ENCODE data around the gene HSPB6.
A peak's percentile ranks its signal among the peaks of the same experiment; 100 is the strongest.
"Not testable (repeated sequence)": the region's sequence is repeated elsewhere in the genome, so short reads cannot be mapped to it uniquely, and the experiment has no call there.

The HSPB6 gene, protein sequence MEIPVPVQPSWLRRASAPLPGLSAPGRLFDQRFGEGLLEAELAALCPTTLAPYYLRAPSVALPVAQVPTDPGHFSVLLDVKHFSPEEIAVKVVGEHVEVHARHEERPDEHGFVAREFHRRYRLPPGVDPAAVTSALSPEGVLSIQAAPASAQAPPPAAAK

DNA sequence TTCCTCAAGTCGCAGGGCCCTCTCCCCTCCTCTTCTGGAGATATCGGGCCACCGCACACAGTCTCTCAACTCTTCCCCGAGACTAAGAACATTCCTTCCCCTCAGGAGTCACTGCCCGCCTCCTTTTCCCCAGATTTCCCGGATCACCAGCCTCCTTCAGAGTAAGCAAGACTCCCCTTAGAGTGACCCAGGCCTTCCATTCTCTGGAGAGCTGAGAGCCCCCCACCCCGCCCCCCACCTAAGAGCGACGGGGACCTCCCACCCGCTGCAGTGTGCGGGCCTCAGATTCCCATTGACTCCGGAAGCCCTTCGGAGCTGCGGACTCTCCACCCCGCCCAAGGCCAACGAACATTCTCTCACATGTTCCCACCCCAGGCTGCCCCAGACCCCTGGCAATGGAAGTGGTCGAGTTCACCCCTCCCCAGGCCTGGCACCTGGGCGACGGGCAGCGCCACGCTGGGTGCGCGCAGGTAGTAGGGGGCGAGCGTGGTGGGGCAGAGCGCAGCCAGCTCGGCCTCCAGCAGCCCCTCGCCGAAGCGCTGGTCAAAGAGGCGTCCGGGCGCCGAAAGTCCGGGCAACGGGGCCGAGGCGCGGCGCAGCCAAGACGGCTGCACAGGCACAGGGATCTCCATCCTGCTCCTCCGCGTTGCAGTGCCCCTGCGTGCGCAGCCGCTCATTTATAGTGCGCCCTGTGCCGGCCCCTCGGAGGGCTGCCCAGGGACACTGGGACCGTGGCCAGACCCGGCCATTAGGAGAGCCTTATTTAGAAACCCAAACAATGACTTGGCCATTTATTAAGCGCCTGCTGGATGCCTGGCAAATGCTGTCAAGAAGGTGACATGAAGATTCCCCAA is at the start of gene HSPB6:
HSPB6 (minus strand) TSS at position 653 of the 854 bp plus-strand sequence; CDS start at position 632, 21 bp downstream.
- Mint-ChIP-seq H3K27ac (peak within 1 kb of the TSS; percentile 88), H3K36me3 (ENCODE audit: low read depth) (peaks cover 76% of the 10 kb centered on the region), H3K27me3 (peaks cover 30% of the 10 kb centered on the region), H3K9me3 (no peaks in the 10 kb centered on the region), H3K4me3 (peak within 1 kb of the TSS; percentile 91), H3K4me1 (ENCODE audit: low read depth) (peaks cover 50% of the 10 kb centered on the region)
- intact Hi-C loops (cut with micrococcal nuclease): no loop called here

DNA sequence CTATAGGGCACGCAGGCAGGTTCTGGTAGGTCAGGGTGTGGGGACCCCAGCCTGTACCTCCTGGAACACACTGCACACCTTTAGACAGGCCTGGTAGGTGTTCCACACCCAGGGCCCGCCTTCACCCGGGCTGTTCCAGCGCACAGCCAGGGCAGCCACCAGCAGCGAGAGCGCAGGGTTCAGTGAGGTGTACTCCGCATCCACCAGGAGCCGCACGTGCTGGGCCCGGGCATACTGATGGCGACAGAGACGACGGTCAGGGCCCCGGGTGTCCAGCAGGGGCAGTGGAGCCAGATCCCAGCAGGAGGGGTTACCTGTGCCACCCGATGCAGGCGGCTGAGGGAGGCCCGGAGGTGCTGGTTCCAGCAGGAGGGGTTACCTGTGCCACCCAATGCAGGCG is 49.8 kb upstream of the HSPB6 start:
- H3K27me3 Mint-ChIP-seq: peaks cover 10% of the 10 kb centered on the region
- H3K36me3 Mint-ChIP-seq (ENCODE audit: low read depth): no peaks in the 10 kb centered on the region
- peaks cover 14% of the 10 kb centered on the region for H3K4me1 Mint-ChIP-seq (ENCODE audit: low read depth)
- H3K27ac Mint-ChIP-seq: no peak overlapping the region
- H3K4me3 Mint-ChIP-seq: no peak overlapping the region
- intact Hi-C loops (cut with micrococcal nuclease): no loop called here
- H3K9me3 Mint-ChIP-seq: no peaks in the 10 kb centered on the region

DNA sequence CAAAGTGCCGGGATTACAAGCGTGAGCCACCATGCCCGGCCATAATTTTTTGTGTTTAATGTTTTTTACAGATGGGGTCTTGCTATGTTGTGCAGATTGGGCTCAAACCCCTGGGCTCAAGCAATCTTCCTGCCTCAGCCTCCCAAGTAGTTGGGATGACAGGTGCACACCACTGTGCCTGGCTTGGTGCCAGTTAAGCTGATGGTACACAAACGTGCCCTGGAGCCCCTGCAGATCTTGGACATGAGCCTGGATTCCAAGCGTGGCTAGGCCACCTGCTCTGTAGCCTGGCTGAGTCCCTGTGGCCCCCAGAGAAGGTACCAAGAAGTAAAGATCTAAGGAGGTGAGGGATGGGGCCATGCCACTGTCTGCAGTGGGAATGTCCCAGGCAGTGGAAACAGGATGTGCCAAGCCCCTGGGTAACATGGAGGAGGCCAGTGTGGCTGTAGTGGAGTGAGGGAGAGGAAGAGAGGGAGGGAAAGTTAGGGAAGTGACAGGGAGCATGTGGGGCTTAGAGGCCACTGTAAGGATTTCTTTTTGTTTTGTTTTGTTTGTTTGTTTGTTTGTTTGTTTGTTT is 48.8 kb upstream of the HSPB6 start:
- intact Hi-C loops (cut with micrococcal nuclease): no loop called here
- no peaks in the 10 kb centered on the region for H3K36me3 Mint-ChIP-seq (ENCODE audit: low read depth)
- no peak overlapping the region for H3K4me3 Mint-ChIP-seq
- peaks cover 14% of the 10 kb centered on the region for H3K4me1 Mint-ChIP-seq (ENCODE audit: low read depth)
- no peaks in the 10 kb centered on the region for H3K9me3 Mint-ChIP-seq
- peaks cover 10% of the 10 kb centered on the region for H3K27me3 Mint-ChIP-seq
- no peak overlapping the region for H3K27ac Mint-ChIP-seq

DNA sequence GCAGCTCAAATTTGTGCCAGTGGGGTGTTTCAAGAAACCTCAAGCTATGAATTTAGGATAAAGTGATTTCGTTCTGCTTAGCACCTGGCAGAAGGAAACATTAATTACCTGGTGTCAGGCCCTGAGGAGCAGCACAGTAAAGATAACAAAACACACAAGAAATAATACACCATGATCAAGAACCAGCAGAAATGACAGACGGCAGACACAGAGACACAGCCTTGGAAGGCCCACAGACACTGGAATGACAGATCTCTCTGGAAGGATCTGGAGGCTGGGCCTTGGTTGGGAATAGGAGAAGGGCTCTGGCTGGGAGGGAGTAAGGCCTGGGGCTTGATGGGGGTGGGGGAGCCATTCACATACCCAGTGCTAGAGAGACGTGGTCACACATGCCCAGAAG is 45.0 kb upstream of the HSPB6 start:
- H3K36me3 Mint-ChIP-seq (ENCODE audit: low read depth): no peaks in the 10 kb centered on the region
- no peaks in the 10 kb centered on the region for H3K9me3 Mint-ChIP-seq
- intact Hi-C loops (cut with micrococcal nuclease): no loop called here
- peaks cover 18% of the 10 kb centered on the region for H3K4me1 Mint-ChIP-seq (ENCODE audit: low read depth)
- H3K27ac Mint-ChIP-seq: no peak overlapping the region
- peaks cover 40% of the 10 kb centered on the region for H3K27me3 Mint-ChIP-seq
- no peak overlapping the region for H3K4me3 Mint-ChIP-seq

DNA sequence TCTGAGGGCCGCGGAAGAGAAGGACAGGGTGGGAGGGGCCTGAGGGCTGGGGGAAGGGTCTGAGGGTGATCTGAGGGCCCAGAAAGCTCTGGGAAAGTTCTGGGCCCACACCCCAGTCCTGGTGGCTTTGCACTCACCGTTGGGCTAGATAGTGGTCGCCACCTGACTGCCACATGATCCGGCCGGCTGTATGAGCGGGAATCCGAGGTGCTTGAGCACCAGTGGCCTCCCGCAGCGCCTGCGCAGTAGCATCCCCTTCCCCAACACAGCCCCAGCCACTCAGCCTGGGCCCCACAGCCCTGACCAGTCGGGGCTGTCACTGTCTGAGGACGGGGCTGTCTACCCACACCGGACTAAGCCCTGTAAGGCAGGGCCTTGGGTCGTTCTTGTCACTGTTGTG is 40.8 kb upstream of the HSPB6 start:
- Mint-ChIP-seq H3K27me3 (peaks cover 49% of the 10 kb centered on the region), H3K36me3 (ENCODE audit: low read depth) (no peaks in the 10 kb centered on the region), H3K4me3 (no peak overlapping the region), H3K27ac (no peak overlapping the region), H3K9me3 (no peaks in the 10 kb centered on the region), H3K4me1 (ENCODE audit: low read depth) (peaks cover 7% of the 10 kb centered on the region)
- intact Hi-C loops (cut with micrococcal nuclease): no loop called here

DNA sequence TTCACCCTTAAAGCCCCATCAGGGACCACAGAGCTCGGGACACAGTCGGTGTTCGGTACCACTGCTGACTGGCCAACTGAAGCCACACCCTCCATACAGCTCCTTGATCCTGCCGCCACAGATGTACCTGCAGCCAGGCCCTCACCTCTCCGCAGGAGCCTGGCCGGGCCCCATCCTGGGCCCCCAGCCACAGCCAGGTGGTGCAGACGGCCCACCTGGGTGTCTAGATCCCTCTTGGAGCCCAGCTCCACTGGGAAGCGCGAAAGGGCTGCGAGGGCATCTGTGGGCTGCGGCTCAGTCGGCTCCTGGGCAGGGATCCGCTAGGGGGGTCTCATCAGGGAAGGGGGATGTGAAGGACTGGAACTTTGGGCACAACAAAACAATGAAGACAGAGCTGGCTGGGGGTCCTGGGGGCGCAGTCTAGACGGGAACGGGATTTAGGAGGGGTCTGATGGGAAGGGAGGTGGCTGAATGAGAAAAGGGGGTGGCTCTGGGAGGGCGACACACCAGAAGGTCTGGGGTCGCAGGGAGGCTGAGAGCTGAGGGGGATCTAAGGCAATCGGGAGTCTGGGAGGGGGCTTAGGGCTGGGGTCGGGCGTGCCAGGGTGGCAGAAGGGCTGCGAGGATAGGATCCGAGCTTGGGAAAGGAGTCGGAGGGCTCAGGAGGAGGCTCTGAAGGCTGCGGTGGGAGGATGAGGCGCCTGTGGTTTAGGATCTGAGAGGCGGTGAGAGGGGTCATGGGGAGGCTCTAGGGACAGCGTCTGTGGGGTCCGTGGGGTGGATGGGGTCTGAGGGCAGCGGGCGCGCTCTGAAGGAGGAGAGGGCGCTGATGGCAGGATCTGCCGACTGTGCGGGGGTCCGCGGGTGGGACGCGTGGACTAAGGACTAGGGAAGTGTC is 40.1 kb upstream of the HSPB6 start:
- no peaks in the 10 kb centered on the region for H3K9me3 Mint-ChIP-seq
- H3K27ac Mint-ChIP-seq: no peak overlapping the region

DNA sequence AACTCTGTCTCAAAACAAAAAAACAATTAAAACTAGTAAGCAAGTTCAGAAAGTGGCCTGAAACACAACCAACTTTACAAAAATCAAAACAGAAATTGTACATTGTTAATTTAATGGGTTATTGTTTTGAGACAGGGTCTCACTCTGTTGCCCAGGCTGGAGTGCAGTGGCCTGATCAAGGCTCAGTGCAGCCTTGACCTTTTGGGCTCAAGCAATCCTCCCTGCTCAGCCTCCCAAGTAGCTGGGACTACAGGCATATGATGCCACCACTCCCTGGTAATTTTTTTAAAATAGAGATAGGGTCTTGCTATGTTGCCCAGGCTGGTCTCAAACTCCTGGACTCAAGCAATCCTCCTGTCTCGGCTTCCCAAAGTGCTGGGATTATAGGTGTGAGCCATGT is 38.7 kb upstream of the HSPB6 start:
- H3K36me3 Mint-ChIP-seq (ENCODE audit: low read depth); H3K9me3 Mint-ChIP-seq; H3K4me3 Mint-ChIP-seq; H3K27ac Mint-ChIP-seq; H3K4me1 Mint-ChIP-seq (ENCODE audit: low read depth); intact Hi-C loops (cut with micrococcal nuclease): not testable (repeated sequence)
- peaks cover 47% of the 10 kb centered on the region for H3K27me3 Mint-ChIP-seq

More for the DNA sequence above, 40.1 kb upstream of the HSPB6 start:
- intact Hi-C loops (cut with micrococcal nuclease): no loop called here
- peaks cover 49% of the 10 kb centered on the region for H3K27me3 Mint-ChIP-seq
- H3K4me1 Mint-ChIP-seq (ENCODE audit: low read depth): peaks cover 7% of the 10 kb centered on the region
- H3K4me3 Mint-ChIP-seq: no peak overlapping the region
- no peaks in the 10 kb centered on the region for H3K36me3 Mint-ChIP-seq (ENCODE audit: low read depth)

DNA sequence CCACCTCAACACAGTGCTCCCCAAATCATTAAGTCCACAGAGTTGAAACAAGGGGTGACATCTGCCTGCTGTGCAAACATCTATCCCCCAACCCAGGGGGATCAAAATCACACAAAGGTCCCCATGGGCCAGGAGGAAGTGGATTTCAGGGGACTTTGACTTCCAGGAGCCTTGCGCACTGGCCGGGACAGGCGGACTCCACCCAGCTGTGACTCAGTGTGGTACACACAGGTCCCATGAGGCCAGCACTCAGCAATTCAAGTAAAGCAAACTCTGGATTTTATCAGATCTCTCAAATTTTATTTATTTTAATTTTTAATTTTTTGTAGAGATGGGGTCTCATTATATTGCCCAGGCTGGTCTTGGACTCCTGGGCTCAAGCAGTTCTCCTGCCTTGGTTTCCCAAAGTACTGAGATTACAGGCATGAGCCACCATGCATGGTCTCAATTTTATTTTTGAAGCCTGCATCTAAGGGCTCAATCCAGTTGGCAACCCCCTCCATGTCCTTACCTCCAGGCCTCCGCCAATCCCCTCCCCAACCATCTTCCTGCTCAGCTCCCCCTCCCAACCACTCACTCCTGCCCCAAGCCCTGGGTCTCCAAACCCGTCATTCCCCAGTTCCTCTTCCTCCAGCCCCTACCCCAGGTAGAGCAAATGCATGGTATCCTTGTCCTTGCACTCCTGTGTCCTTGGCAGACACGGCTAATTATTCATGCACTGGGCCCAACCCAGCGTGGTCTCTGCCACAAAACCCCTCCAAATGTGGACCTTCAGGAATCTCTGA is 36.7 kb upstream of the HSPB6 start:
- H3K4me1 Mint-ChIP-seq (ENCODE audit: low read depth): peaks cover 7% of the 10 kb centered on the region
- intact Hi-C loops (cut with micrococcal nuclease): no loop called here
- no peak overlapping the region for H3K4me3 Mint-ChIP-seq
- peaks cover 32% of the 10 kb centered on the region for H3K27me3 Mint-ChIP-seq
- no peaks in the 10 kb centered on the region for H3K36me3 Mint-ChIP-seq (ENCODE audit: low read depth)
- no peak overlapping the region for H3K27ac Mint-ChIP-seq
- no peaks in the 10 kb centered on the region for H3K9me3 Mint-ChIP-seq

DNA sequence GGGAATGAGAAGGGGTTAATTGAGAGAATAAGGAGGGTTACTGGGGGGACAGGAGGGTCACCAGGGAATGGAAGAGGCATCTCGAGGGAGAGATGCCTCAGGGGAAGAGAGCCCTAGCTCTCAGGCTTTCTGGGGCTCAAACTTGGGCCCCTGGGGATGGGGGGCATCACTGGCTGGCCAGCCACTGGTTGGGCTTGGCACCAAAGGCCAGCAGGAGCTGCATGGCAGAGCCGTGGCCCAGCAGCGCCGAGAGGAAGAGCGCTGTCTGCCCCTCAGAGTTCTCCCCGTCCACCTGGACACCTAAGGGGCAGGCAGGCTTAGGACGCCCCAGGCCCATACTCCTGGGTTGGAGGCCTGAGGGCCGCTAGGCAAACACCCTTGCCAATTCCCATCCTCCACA is 36.1 kb upstream of the HSPB6 start:
- Mint-ChIP-seq H3K27ac (no peak overlapping the region), H3K4me3 (no peak overlapping the region), H3K36me3 (ENCODE audit: low read depth) (no peaks in the 10 kb centered on the region), H3K9me3 (no peaks in the 10 kb centered on the region), H3K27me3 (peaks cover 26% of the 10 kb centered on the region), H3K4me1 (ENCODE audit: low read depth) (peaks cover 7% of the 10 kb centered on the region)
- intact Hi-C loops (cut with micrococcal nuclease): no loop called here

DNA sequence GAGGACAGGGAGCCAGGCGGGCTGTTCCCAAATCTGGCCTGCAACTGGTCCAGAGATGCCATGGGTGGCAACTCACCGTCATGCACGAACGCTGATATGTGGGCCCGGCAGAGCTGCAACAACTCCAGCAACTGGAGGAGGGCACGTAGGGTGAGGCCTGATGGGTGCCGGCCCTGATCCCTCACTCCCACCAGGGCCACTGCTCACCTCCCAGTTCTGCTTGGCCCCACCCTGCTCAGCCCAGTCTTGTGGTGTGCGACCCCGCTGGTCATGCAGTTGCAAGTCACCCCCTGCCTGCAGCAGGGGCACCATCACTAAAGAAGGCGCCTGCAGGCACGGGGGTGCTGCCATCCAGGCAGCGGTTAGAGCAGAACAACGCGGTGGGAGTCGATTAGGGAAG is 35.5 kb upstream of the HSPB6 start:
- intact Hi-C loops (cut with micrococcal nuclease): no loop called here
- H3K27ac Mint-ChIP-seq: no peak overlapping the region
- no peaks in the 10 kb centered on the region for H3K9me3 Mint-ChIP-seq
- peaks cover 20% of the 10 kb centered on the region for H3K27me3 Mint-ChIP-seq
- peaks cover 7% of the 10 kb centered on the region for H3K4me1 Mint-ChIP-seq (ENCODE audit: low read depth)
- H3K36me3 Mint-ChIP-seq (ENCODE audit: low read depth): no peaks in the 10 kb centered on the region
- no peak overlapping the region for H3K4me3 Mint-ChIP-seq

DNA sequence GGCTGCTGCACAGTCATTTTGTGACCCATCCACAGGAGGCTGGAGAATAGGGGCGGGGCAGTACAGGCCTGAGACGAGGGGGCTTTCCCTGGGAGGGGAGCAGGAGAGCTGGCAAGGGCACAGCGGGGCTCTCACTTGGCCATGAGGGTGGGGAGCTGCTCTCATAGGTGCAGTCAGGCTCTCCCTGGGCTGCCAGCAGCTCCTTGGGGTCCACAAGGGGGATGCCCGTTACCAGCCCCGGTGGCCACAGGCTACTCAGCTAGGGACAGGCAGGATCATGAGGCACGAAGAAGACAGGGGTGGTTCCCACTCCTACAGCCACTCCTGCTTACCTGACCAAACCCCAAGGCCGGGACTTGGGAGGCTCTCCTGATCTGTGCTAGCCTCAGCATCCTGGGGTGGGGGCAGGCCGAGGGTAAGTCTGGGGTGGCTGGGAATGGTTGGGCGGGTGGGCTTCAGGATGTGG is 35.0 kb upstream of the HSPB6 start:
- Mint-ChIP-seq H3K27ac (no peak overlapping the region), H3K4me3 (no peak overlapping the region), H3K27me3 (peaks cover 15% of the 10 kb centered on the region), H3K36me3 (ENCODE audit: low read depth) (no peaks in the 10 kb centered on the region), H3K9me3 (no peaks in the 10 kb centered on the region), H3K4me1 (ENCODE audit: low read depth) (peaks cover 2% of the 10 kb centered on the region)
- intact Hi-C loops (cut with micrococcal nuclease): no loop called here

DNA sequence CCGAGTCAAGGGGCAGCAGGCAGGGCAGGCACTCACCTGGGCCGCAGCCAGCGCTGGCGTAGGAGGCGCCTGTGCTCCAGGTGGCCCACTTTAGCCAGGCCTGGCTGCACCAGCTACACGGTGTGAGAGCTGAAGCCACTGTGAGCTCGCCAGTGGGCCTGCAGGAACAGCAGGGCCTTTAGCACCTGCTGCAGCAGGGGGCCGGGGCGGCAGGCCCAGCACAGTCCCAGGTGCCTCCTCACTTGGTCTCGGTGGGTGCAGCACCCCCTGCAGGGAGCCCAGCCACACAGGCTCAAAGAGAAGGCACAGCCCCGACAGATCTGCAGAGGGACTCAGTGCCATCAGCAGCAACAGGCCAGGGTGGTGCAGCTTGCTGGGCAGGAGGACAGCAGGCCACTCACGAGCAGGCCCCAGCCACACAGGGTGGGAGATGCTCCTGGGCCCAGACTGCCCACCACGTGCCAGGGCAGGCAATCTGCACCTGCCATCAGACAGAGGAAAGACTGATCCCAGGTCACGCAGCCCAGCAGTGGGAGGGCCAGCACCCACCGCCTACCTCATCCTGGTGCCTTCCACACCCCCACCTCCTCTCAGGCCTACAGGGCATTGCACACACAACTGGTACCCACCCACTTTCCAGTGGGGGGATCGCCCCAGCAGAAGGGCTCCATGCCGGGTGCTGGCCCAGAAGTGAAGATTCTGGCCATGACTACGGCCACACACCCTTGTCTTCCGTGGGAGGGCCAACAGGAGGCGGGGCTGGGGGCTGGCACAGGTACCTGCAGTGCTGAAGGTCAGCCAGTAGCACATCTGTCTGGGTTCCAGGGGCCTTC is 34.4 kb upstream of the HSPB6 start:
- Mint-ChIP-seq H3K27me3 (peaks cover 9% of the 10 kb centered on the region), H3K9me3 (no peaks in the 10 kb centered on the region), H3K4me1 (ENCODE audit: low read depth) (no peaks in the 10 kb centered on the region), H3K36me3 (ENCODE audit: low read depth) (peaks cover 3% of the 10 kb centered on the region), H3K4me3 (no peak overlapping the region), H3K27ac (no peak overlapping the region)
- intact Hi-C loops (cut with micrococcal nuclease): no loop called here
